ENCODE results near the gene SERPINB1.

Gene SERPINB1

DNA sequence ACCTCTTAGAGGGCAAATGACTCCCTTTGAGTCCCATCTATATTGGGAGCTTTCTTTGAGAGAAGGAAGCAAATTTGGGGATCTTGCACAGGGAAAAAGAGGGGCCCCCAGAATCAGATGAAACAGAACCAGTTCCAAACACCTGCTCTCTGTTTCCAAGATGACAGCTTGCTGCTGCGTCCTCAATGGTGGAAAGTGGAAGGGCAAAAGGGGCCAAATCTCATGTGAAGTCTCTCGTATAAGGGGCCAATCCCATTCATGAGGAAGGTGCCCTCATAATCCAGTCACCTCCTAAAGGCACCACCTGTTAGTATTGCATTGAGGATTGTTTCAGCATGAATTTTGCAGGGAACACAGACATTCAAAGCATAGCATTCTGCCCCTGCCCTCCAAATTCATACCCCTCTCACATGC is 483 bp upstream of the SERPINB1 start:
- FAIRE-seq (no peak), DNase-seq (ENCODE audit: insufficient read length) (no peak)
- no peak for TF ChIP-seq TAF1 (IDR thresholded peaks at IDR 0.05; ENCODE audit: borderline replicate concordance, low read depth, low read length)
- no peak for TF ChIP-seq POLR2AphosphoS5 (IDR thresholded peaks at IDR 0.05; ENCODE audit: low read depth, low read length)
- no peak for TF ChIP-seq POLR2A (IDR thresholded peaks at IDR 0.05; ENCODE audit: low read depth, low read length)

DNA sequence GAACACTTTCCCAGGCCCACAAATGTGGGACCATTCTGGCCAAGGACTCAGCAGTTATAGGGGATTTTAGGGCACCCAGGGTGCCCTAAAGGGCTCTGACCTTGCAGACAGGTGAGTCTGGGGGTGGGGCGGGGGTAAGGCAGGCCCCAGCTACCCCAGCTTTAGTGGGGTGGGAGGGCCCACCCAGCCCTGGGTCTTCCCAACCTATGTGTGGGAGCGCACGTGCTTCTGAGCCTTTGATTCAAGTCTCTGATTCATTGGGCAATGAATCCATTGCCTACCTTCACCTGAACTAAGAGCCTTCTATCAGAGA is 958 bp downstream of the SERPINB1 start:
- FAIRE-seq, result no peak
- TF ChIP-seq POLR2A (IDR thresholded peaks at IDR 0.05; ENCODE audit: low read depth, low read length) (no peak), POLR2AphosphoS5 (IDR thresholded peaks at IDR 0.05; ENCODE audit: low read depth, low read length) (no peak), TAF1 (IDR thresholded peaks at IDR 0.05; ENCODE audit: borderline replicate concordance, low read depth, low read length) (no peak)
- no peak for DNase-seq (ENCODE audit: insufficient read length)

DNA sequence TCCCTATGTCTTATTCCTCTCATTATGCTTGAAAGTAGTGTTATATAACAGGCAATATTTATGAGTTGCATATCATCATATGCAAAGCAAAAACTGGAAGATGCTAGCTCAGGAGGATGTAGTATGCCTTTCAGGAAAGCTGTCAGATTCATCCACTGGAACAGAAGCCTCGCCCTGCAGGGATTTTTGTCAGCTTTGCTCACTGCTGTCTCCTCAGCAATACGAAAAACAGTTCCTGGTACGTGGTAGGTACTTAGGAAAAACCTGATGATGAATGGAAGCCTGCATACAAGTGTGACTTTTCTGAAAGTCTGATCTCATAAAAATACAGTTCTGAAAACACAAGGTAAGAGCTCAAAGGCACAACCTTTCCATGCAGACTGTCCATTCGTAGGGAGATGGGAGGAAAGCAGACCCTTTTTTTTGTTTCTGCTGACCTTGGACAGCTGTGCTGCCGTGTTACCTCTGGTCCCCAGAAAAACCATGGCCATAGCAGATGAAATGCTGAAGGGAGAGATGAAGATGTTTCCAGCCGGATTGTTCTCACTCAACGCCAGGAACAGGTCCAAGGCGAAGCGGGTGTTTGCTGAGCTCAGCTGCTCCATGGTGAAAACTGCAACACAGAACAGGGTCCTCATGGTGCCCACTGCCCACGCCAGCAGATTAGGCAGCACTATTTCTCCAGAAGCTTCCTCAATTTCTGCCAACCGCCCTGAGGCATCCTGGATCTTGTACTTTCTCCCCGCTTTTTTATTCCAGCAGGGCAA is 1.5 kb downstream of the SERPINB1 start:
- TF ChIP-seq POLR2AphosphoS5 (IDR thresholded peaks at IDR 0.05; ENCODE audit: low read depth, low read length) (no peak), POLR2A (IDR thresholded peaks at IDR 0.05; ENCODE audit: low read depth, low read length) (no peak), TAF1 (IDR thresholded peaks at IDR 0.05; ENCODE audit: borderline replicate concordance, low read depth, low read length) (no peak)
- DNase-seq (ENCODE audit: insufficient read length), result no peak
- FAIRE-seq, result no peak

DNA sequence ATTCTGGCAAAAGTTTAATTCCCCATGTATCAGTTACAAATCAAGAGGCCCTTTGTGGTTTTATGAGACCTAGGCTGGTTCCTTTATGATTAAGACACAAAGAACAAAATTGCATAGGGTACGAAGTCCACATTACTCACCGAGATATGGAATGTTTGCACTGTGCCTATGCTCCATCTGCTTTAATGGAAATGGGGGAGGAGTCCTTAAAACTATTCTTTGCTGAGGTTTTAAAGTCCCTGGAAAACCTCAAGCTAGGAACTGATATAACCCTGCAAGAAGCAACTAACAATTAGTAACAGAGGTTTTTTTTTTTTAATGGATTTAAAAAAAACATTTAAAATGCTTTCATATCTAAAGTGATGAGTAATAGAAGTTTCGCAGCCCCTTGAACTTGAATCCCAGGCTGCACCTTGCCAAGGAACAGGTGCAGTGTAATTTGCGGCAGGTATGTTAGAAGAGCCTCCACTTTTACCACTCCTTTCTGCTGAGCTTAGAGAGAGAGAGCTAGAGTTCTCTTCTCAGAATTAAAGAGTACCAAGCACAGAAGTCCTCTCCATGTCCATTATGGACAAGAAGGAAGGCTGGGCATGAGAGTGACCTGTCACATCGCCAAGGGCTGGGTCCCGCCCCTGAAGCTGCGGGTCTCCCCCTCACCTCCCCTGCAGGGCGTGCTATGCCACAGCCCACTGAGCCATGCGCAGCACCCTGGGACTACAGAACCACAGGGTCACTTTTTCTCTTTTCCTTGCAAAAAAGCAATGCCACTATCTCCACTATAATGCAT is 2.3 kb downstream of the SERPINB1 start:
- no peak for DNase-seq (ENCODE audit: insufficient read length)
- TF ChIP-seq TAF1 (IDR thresholded peaks at IDR 0.05; ENCODE audit: borderline replicate concordance, low read depth, low read length) (no peak), POLR2A (IDR thresholded peaks at IDR 0.05; ENCODE audit: low read depth, low read length) (no peak), POLR2AphosphoS5 (IDR thresholded peaks at IDR 0.05; ENCODE audit: low read depth, low read length) (no peak)
- FAIRE-seq, result no peak

DNA sequence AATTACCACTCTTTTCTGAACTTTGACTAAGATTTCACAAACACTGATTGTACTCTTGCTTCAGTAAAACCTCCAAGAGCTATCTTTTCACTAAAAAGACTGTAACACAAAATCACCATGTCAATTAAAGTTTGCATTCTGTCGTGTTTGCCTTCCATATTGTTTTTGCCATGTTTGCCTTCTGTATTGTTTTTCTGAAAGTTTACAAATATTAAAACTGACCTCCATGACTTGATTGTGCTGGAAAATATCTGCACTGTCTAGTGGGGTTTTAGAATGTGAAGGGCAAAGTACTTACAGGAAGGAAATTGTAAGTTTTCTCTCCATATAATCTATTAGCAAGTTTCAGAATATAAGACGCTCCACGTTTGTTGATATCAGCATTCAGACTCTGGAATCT is 3.4 kb downstream of the SERPINB1 start:
- no peak for TF ChIP-seq TAF1 (IDR thresholded peaks at IDR 0.05; ENCODE audit: borderline replicate concordance, low read depth, low read length)
- TF ChIP-seq POLR2A (IDR thresholded peaks at IDR 0.05; ENCODE audit: low read depth, low read length), result no peak
- TF ChIP-seq POLR2AphosphoS5 (IDR thresholded peaks at IDR 0.05; ENCODE audit: low read depth, low read length), result no peak
- DNase-seq (ENCODE audit: insufficient read length), result no peak
- FAIRE-seq, result no peak

DNA sequence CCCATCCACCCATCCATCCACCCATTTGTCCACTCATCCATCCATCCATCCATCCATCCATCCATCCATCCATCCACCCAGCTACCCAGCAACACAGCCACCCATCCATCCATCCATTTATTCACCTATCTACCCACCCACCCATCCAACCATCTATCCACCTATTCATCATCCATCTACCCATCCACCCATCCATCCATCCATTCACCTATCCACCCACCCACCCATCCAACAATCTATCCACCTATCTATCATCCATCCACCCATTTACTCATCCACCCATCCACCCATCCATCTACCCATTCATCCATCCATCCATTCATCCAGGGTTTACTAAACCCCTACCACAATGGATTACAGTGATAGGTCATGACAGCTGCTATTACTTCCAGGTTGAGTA is 7.4 kb downstream of the SERPINB1 start:
- FAIRE-seq, result no peak
- DNase-seq (ENCODE audit: insufficient read length), result no peak
- TF ChIP-seq POLR2AphosphoS5 (IDR thresholded peaks at IDR 0.05; ENCODE audit: low read depth, low read length), result no peak
- TF ChIP-seq POLR2A (IDR thresholded peaks at IDR 0.05; ENCODE audit: low read depth, low read length), result no peak
- no peak for TF ChIP-seq TAF1 (IDR thresholded peaks at IDR 0.05; ENCODE audit: borderline replicate concordance, low read depth, low read length)

DNA sequence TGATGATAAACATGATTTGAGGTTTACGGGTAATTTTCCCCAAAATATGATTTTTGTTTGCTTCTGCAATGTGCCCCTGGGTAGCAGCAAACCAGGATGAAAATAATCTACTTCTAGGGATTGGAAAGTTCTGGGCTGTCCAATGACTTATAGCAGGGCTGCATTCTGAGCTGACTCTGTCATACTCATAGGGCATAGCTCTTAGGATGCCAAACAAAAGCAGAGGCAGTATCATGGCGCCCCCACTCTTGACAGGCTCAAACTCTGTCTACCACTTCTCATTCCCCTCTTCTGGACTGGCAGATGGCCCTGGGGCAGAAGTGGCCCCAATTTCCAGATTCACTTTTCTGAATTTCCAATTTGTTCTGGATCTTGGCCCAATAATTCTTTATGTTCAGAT is 10.3 kb downstream of the SERPINB1 start:
- no peak for DNase-seq (ENCODE audit: insufficient read length)
- no peak for TF ChIP-seq POLR2AphosphoS5 (IDR thresholded peaks at IDR 0.05; ENCODE audit: low read depth, low read length)
- no peak for TF ChIP-seq TAF1 (IDR thresholded peaks at IDR 0.05; ENCODE audit: borderline replicate concordance, low read depth, low read length)
- no peak for TF ChIP-seq POLR2A (IDR thresholded peaks at IDR 0.05; ENCODE audit: low read depth, low read length)
- no peak for FAIRE-seq

DNA sequence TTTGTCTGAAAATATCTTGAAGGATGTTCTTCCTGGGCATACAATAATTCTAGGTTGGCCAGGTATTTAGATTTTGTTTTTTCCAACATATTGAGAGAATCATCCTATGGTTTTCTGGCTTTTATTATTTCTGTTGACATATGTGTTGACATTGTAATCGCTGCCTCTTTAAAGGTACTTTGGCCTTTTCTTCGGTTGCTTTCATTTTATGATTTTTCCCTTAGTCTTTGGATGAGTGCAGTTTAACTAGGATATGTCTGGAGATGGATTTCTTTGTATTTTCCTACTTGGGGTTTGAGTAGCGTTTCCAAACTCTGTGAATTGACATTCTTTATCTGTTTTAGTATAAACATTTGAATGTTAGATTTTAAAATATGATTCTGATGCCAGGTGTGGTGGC is 11.5 kb downstream of the SERPINB1 start:
- FAIRE-seq (no peak), DNase-seq (ENCODE audit: insufficient read length) (no peak)
- TF ChIP-seq TAF1 (IDR thresholded peaks at IDR 0.05; ENCODE audit: borderline replicate concordance, low read depth, low read length), result no peak
- no peak for TF ChIP-seq POLR2A (IDR thresholded peaks at IDR 0.05; ENCODE audit: low read depth, low read length)
- TF ChIP-seq POLR2AphosphoS5 (IDR thresholded peaks at IDR 0.05; ENCODE audit: low read depth, low read length), result no peak

DNA sequence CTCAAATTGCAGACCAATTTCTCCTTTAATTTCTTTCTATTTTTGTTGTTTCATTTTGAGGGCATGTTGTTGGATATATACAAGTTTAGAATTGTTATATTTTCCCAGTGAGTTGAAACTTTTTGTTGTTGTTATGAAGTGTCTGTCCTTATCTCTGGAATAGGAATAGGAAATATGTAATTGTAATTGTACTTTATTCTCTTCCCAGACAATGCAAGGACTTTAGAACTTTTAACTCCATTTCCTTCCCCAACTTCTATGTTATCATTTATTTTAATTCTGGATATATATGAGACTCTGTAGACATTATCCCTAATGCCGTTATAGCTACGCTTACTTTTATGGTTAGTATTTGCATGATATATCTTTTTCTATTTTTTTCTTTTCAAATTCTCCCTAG is 12.4 kb downstream of the SERPINB1 start:
- DNase-seq (ENCODE audit: insufficient read length) (no peak), FAIRE-seq (no peak)
- TF ChIP-seq TAF1 (IDR thresholded peaks at IDR 0.05; ENCODE audit: borderline replicate concordance, low read depth, low read length), result no peak
- no peak for TF ChIP-seq POLR2A (IDR thresholded peaks at IDR 0.05; ENCODE audit: low read depth, low read length)
- TF ChIP-seq POLR2AphosphoS5 (IDR thresholded peaks at IDR 0.05; ENCODE audit: low read depth, low read length), result no peak

DNA sequence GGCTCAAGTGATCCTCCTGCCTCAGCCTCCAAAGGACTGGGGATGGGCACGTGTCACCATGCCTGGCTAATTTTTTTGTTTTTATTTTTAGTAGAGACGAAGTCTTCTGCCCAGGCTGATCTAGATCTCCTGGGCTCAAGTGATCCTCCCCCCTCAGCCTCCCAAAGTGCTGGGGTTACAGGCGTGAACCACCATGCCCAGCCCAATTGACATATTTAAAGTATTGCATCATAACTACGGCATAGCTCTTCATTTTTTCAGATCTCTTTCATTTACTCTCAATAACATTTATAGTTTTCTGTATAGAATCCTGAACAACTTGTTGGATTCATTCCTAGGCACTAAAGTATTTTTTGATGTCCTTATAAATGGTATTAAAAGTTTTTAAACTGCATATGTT is 13.0 kb downstream of the SERPINB1 start:
- FAIRE-seq (no peak), DNase-seq (ENCODE audit: insufficient read length) (no peak)
- no peak for TF ChIP-seq POLR2AphosphoS5 (IDR thresholded peaks at IDR 0.05; ENCODE audit: low read depth, low read length)
- TF ChIP-seq TAF1 (IDR thresholded peaks at IDR 0.05; ENCODE audit: borderline replicate concordance, low read depth, low read length), result no peak
- no peak for TF ChIP-seq POLR2A (IDR thresholded peaks at IDR 0.05; ENCODE audit: low read depth, low read length)

DNA sequence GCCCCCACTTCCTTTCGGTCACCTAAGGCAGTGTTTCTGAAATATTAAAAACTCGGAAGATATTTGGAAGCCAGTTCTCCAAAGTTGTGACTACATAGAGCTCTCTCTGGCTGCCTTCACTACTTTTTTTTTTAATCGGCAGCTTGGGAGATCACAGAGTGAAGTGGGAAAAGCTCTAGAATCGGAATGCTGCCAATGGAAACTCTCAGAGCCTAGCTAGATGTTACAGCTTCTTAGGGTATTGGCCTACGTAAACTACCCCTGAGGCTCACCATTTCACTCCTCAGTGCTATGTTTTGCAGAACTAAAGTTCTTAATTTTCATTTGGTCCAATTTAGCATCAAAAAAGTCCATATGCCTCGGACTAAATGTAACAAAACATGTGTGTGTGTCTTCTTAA is 14.5 kb downstream of the SERPINB1 start:
- FAIRE-seq, result no peak
- no peak for DNase-seq (ENCODE audit: insufficient read length)
- no peak for TF ChIP-seq TAF1 (IDR thresholded peaks at IDR 0.05; ENCODE audit: borderline replicate concordance, low read depth, low read length)
- TF ChIP-seq POLR2AphosphoS5 (IDR thresholded peaks at IDR 0.05; ENCODE audit: low read depth, low read length), result no peak
- no peak for TF ChIP-seq POLR2A (IDR thresholded peaks at IDR 0.05; ENCODE audit: low read depth, low read length)

DNA sequence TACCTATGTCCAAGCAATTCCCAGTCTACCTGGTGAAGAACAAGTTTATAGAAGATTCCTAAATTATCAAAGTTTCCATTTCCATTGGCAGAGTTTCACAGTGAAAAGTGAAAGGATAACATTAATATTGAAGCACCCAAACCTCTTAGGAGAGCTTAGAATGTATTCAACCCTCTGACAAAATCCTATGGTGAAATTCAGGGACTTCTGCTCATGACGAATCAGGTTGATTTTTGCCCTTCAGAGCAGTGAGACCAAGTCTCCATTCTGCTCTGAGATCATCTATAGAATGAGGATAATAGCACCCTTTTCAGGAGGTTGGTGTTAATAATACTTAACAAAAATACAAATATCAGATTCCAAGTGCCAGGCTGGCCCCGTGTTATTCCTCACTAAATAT is 15.5 kb downstream of the SERPINB1 start:
- DNase-seq (ENCODE audit: insufficient read length) (no peak), FAIRE-seq (no peak)

More for the DNA sequence above, 15.5 kb downstream of the SERPINB1 start:
- TF ChIP-seq POLR2AphosphoS5 (IDR thresholded peaks at IDR 0.05; ENCODE audit: low read depth, low read length), result no peak
- TF ChIP-seq POLR2A (IDR thresholded peaks at IDR 0.05; ENCODE audit: low read depth, low read length), result no peak
- no peak for TF ChIP-seq TAF1 (IDR thresholded peaks at IDR 0.05; ENCODE audit: borderline replicate concordance, low read depth, low read length)
